Colon (tissue), 2 donors: Measurements from ENCODE around the gene REEP3.
"Not testable (repeated sequence)": the region's sequence is repeated elsewhere in the genome, so short reads cannot be mapped to it uniquely, and the experiment has no call there.

Experiments used
- FAIRE-seq: peaks from 2 replicates; lab custom pipeline; 2012; peaks lifted over from hg19 to GRCh38; lab: Jason Lieb, UNC
- donor health status: control.
- donor health status: control.

REEP3 gene

GRCh38 chr10:63630931-63631680, 109.9 kb downstream of the REEP3 start:
- no peak for FAIRE-seq

GRCh38 chr10:63631991-63632390, 110.8 kb downstream of the REEP3 start:
- no peak for FAIRE-seq

GRCh38 chr10:63633677-63634487, 112.7 kb downstream of the REEP3 start:
- FAIRE-seq: no peak

GRCh38 chr10:63634488-63635065, 113.4 kb downstream of the REEP3 start:
- FAIRE-seq: no peak

- FAIRE-seq: no peak
These were observed 115.6 kb downstream of the REEP3 start for GRCh38 chr10:63636812-63637211.

GRCh38 chr10:63637901-63638327, 116.7 kb downstream of the REEP3 start:
- FAIRE-seq: no peak

- no peak for FAIRE-seq
These were observed 120.2 kb downstream of the REEP3 start for GRCh38 chr10:63641366-63641765.

GRCh38 chr10:63641799-63642198, 120.6 kb downstream of the REEP3 start:
- no peak for FAIRE-seq

GRCh38 chr10:63642808-63643207, 121.6 kb downstream of the REEP3 start:
- no peak for FAIRE-seq

GRCh38 chr10:63644418-63645142, 123.4 kb downstream of the REEP3 start:
- FAIRE-seq: no peak

- FAIRE-seq: no peak
These were observed 124.0 kb downstream of the REEP3 start for GRCh38 chr10:63645195-63645594.

- FAIRE-seq: no peak
These were observed 125.3 kb downstream of the REEP3 start for GRCh38 chr10:63646491-63646890.

- no peak for FAIRE-seq
These were observed 130.7 kb downstream of the REEP3 start for GRCh38 chr10:63651864-63652263.

- no peak for FAIRE-seq
These were observed 132.5 kb downstream of the REEP3 start for GRCh38 chr10:63653747-63654146.

- no peak for FAIRE-seq
These were observed 136.6 kb downstream of the REEP3 start for GRCh38 chr10:63657761-63658160.

GRCh38 chr10:63660941-63661340, 139.7 kb downstream of the REEP3 start:
- FAIRE-seq: not testable (repeated sequence)

- no peak for FAIRE-seq
These were observed 140.1 kb downstream of the REEP3 start for GRCh38 chr10:63661347-63661746.

- FAIRE-seq: no peak
These were observed 143.2 kb downstream of the REEP3 start for GRCh38 chr10:63664341-63664885.

GRCh38 chr10:63665006-63665580, 143.9 kb downstream of the REEP3 start:
- not testable (repeated sequence) for FAIRE-seq

- no peak for FAIRE-seq
These were observed 144.5 kb downstream of the REEP3 start for GRCh38 chr10:63665670-63666134.

- no peak for FAIRE-seq
These were observed 145.7 kb downstream of the REEP3 start for GRCh38 chr10:63666836-63667383.
